C4-2B (cell line): ENCODE measurements around the gene PPOX.

ENCODE experiments used
- CTCF ChIP-seq: fragments of 450-650 bp; conservative IDR thresholded peaks from 2 replicates; pipeline ENCODE4 v1.5.1; 2017; ENCODE audit warnings: mild to moderate bottlenecking
- ZFX ChIP-seq: fragments of 450-650 bp; IDR thresholded peaks from 2 replicates; pipeline ENCODE4 v1.6.1; 2017

GRCh38 chr1:161174911-161175310 lies 8.7 kb downstream of the PPOX start:
- no peak for TF ChIP-seq CTCF
- TF ChIP-seq ZFX = no peak
